ENCODE data around the gene RBFOX1. TPM values are rescaled to one million over a fixed set of nuclear protein-coding genes. Genes with fewer than 3 reads are reported as not detected.

RBFOX1 gene
- total RNA-seq, 1 donor from 2014 or later: not detected

- no peaks in the 10 kb centered on the region for H3K9me3 ChIP-seq
- TF ChIP-seq, protein P1, sequence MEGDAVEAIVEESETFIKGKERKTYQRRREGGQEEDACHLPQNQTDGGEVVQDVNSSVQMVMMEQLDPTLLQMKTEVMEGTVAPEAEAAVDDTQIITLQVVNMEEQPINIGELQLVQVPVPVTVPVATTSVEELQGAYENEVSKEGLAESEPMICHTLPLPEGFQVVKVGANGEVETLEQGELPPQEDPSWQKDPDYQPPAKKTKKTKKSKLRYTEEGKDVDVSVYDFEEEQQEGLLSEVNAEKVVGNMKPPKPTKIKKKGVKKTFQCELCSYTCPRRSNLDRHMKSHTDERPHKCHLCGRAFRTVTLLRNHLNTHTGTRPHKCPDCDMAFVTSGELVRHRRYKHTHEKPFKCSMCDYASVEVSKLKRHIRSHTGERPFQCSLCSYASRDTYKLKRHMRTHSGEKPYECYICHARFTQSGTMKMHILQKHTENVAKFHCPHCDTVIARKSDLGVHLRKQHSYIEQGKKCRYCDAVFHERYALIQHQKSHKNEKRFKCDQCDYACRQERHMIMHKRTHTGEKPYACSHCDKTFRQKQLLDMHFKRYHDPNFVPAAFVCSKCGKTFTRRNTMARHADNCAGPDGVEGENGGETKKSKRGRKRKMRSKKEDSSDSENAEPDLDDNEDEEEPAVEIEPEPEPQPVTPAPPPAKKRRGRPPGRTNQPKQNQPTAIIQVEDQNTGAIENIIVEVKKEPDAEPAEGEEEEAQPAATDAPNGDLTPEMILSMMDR (IDR thresholded peaks at IDR 0.05): no peak
- no peak overlapping the region for H3K4me3 ChIP-seq
- no peaks in the 10 kb centered on the region for H3K27me3 ChIP-seq
- H3K4me1 ChIP-seq: no peaks in the 10 kb centered on the region
- intact Hi-C loops (cut with DNase I): no loop called here
- no peaks in the 10 kb centered on the region for H3K36me3 ChIP-seq
- DNase-seq (ENCODE audit: low spot score in 2 of 2): no peak
- no peak overlapping the region for H3K27ac ChIP-seq
Measured at GRCh38 chr16:7555459-7555858, 222.8 kb downstream of the RBFOX1 start.

DNA sequence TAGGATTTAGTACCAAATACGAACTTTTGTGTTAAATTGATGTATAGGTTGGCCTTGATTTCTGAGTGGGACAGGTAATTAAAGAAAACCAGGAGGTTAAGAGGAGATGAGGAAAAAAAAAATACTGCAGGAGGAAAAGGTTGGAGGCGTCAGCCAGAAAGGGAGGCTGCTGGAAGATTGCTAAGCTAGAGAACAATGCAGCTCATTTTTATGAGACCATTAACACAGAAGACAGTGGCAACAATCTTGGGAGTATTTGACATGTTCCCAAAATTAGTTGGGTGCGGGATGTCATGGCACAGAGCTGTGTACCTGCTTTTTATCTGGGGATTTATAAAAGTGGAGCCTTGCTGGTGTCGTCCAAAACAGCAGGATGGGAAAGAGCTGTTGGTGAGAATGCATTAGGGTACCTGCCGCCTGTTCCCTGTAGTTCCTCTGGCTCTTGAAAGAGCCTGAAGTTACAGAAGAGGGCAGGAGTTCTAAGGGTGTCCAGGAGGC, 229.3 kb downstream of the RBFOX1 start:
- intact Hi-C loops (cut with DNase I): no loop called here
- Histone ChIP-seq H3K36me3 (no peaks in the 10 kb centered on the region), H3K27ac (no peak overlapping the region), H3K27me3 (no peaks in the 10 kb centered on the region), H3K4me1 (no peaks in the 10 kb centered on the region), H3K4me3 (no peak overlapping the region), H3K9me3 (no peaks in the 10 kb centered on the region)
- TF ChIP-seq, protein P1 (IDR thresholded peaks at IDR 0.05): no peak
- no peak for DNase-seq (ENCODE audit: low spot score in 2 of 2)

DNA sequence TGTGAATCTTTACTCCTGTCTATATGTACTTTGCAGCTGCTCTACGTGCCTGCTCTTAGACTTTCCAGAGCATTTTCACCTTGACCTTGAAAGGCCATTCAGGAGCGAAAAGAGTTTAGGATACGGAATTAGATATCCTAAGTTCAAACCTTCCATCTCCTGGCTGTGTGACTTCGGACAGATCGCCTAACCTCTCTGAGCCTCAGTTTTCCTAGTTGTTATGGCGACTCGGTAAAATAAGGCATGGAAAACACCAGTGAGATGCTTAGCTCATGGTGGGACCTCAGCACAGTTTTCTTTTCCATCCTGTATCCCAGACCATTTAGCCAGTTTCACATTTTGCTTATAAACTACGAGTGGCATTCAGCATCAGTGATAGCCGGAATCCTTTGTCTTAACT, 233.7 kb downstream of the RBFOX1 start:
- no peaks in the 10 kb centered on the region for H3K4me1 ChIP-seq
- no peaks in the 10 kb centered on the region for H3K9me3 ChIP-seq
- no peaks in the 10 kb centered on the region for H3K27me3 ChIP-seq
- H3K27ac ChIP-seq: no peak overlapping the region
- no peak overlapping the region for H3K4me3 ChIP-seq
- TF ChIP-seq, protein P1 (IDR thresholded peaks at IDR 0.05): no peak
- intact Hi-C loops (cut with DNase I): no loop called here
- no peak for DNase-seq (ENCODE audit: low spot score in 2 of 2)
- H3K36me3 ChIP-seq: no peaks in the 10 kb centered on the region

DNA sequence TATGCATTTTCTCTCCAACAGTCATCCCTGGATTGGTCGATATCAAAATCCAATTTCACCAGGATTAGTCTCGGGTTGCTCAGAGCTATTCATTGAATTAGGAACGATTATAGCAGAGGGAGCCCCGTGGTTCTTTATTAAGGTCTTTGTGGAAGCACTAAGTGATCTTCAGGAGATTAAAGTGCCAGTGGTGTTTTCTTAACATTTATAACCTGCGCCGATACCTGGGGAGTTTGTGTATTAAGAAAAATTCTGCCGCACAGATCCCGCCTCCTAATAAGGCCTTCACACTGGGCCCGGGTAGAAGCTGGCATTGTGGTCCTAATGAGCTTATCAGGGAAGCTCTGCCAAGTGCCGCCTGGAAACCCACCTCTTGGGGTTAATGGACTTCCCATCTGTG, 238.7 kb downstream of the RBFOX1 start:
- Histone ChIP-seq H3K27ac (no peak overlapping the region), H3K9me3 (no peaks in the 10 kb centered on the region), H3K4me3 (no peak overlapping the region), H3K27me3 (no peaks in the 10 kb centered on the region), H3K4me1 (no peaks in the 10 kb centered on the region), H3K36me3 (no peaks in the 10 kb centered on the region)
- TF ChIP-seq, protein P1 (IDR thresholded peaks at IDR 0.05): no peak
- DNase-seq (ENCODE audit: low spot score in 2 of 2): no peak
- intact Hi-C loops (cut with DNase I): no loop called here

DNA sequence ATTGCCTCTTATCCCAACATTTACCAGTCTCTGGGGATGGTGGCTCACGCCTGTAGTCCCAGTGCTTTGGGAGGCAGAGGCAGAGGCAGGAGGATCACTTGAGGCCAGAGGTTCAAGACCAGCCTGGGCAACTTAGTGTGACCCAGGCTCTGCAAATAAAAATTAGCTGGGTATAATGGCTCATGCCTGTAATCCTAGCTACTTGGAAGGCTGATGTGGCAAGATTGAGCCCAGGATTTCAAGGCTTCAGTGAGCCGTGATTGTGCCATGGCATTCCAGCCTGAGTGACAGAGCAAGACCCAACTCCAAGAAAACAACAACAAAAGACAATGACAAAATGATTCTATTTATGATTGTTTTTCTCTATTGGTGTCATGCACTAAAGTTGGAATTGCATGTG, 244.9 kb downstream of the RBFOX1 start:
- no peak overlapping the region for H3K27ac ChIP-seq
- H3K36me3 ChIP-seq: no peaks in the 10 kb centered on the region
- no peaks in the 10 kb centered on the region for H3K4me1 ChIP-seq
- no peak for DNase-seq (ENCODE audit: low spot score in 2 of 2)
- H3K9me3 ChIP-seq: no peaks in the 10 kb centered on the region
- intact Hi-C loops (cut with DNase I): no loop called here
- H3K4me3 ChIP-seq: no peak overlapping the region
- H3K27me3 ChIP-seq: no peaks in the 10 kb centered on the region
- TF ChIP-seq, protein P1 (IDR thresholded peaks at IDR 0.05): no peak

DNA sequence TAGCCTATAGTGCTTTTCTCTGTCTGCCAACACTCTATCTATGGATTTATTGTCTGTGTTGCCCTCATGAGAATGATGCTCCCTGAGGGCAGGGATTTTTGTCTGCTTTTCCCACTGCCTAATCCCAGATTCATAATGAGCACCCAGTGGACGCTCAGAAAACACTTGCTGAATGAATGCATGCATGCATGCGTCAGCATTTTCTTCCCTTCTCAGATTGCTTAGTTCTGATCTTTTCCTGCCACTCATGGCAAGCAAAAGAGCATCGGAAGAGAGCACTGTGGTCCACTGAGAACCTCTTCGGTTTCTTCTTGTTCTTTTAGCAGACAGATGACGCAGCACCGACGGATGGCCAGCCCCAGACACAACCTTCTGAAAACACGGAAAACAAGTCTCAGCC, 246.8 kb downstream of the RBFOX1 start:
- Histone ChIP-seq H3K4me1 (no peaks in the 10 kb centered on the region), H3K9me3 (no peaks in the 10 kb centered on the region), H3K27me3 (no peaks in the 10 kb centered on the region), H3K27ac (no peak overlapping the region), H3K4me3 (no peak overlapping the region), H3K36me3 (no peaks in the 10 kb centered on the region)
- intact Hi-C loops (cut with DNase I): no loop called here
- TF ChIP-seq, protein P1 (IDR thresholded peaks at IDR 0.05): no peak
- DNase-seq (ENCODE audit: low spot score in 2 of 2): no peak
